SK-N-SH treated with all-trans-retinoic acid at 6 μM for 48 hours (cell line): ENCODE results near the gene MARCKSL1.
"Not testable (repeated sequence)": the region's sequence is repeated elsewhere in the genome, so short reads cannot be mapped to it uniquely, and the experiment has no call there.

Experiments
- ATAC-seq: fragments of 200-7000 bp; cut with Tn5 transposase; 3 replicates; pipeline ENCODE4 v1.9.1; 2020; ENCODE audit warnings: mild to moderate bottlenecking, moderate library complexity
- ARNTL ChIP-seq: fragments of 450-650 bp; formaldehyde crosslinking; IDR thresholded peaks from 2 replicates; pipeline ENCODE4 v1.5.0; 2020; ENCODE audit warnings: low read depth, mild to moderate bottlenecking, moderate library complexity, borderline replicate concordance
- BACH2 ChIP-seq: fragments of 250-450 bp; sonication (Bioruptor Pico); IDR thresholded peaks from 2 replicates; pipeline ENCODE4 v1.9.0; 2021; ENCODE audit warnings: mild to moderate bottlenecking, borderline replicate concordance
- CSDC2 ChIP-seq: fragments of 250-450 bp; sonication (Bioruptor Pico); IDR thresholded peaks from 2 replicates; pipeline ENCODE4 v1.5.0; 2020; ENCODE audit warnings: mild to moderate bottlenecking, moderate library complexity
- ESRRG ChIP-seq: fragments of 250-450 bp; sonication (Bioruptor Pico); IDR thresholded peaks from 2 replicates; pipeline ENCODE4 v1.6.1; 2021; ENCODE audit warnings: mild to moderate bottlenecking
- GLIS3 ChIP-seq: fragments of 250-450 bp; sonication (Bioruptor Pico); IDR thresholded peaks from 2 replicates; pipeline ENCODE4 v1.5.0; 2020; ENCODE audit warnings: mild to moderate bottlenecking, moderate library complexity
- ISL1 ChIP-seq: fragments of 250-450 bp; sonication (Bioruptor Pico); IDR thresholded peaks from 2 replicates; pipeline ENCODE4 v2.1.2; 2022; ENCODE audit warnings: mild to moderate bottlenecking, moderate library complexity
- OSR1 ChIP-seq: fragments of 250-450 bp; sonication (Bioruptor Pico); IDR thresholded peaks from 2 replicates; pipeline ENCODE4 v1.8.0; 2022; ENCODE audit warnings: moderate library complexity, mild to moderate bottlenecking, inconsistent platforms
- PPARA ChIP-seq: fragments of 250-450 bp; sonication (Bioruptor Pico); IDR thresholded peaks from 2 replicates; pipeline ENCODE4 v1.5.0; 2020; ENCODE audit warnings: mild to moderate bottlenecking, borderline replicate concordance
- RARB ChIP-seq: fragments of 250-450 bp; sonication (Bioruptor Pico); IDR thresholded peaks from 2 replicates; pipeline ENCODE4 v1.8.0; 2021; ENCODE audit warnings: mild to moderate bottlenecking, moderate library complexity
- SNAI2 ChIP-seq: fragments of 250-450 bp; sonication (Bioruptor Pico); IDR thresholded peaks from 2 replicates; pipeline ENCODE4 v1.5.0; 2020; ENCODE audit warnings: mild to moderate bottlenecking, moderate library complexity
- TCF4 ChIP-seq: fragments of 250-450 bp; sonication (Bioruptor Pico); IDR thresholded peaks from 2 replicates; pipeline ENCODE4 v1.8.0; 2021; ENCODE audit warnings: mild to moderate bottlenecking, moderate library complexity, borderline replicate concordance
- TOX ChIP-seq: fragments of 250-450 bp; sonication (Bioruptor Pico); IDR thresholded peaks from 2 replicates; pipeline ENCODE4 v1.8.0; 2021; ENCODE audit warnings: mild to moderate bottlenecking, moderate library complexity, borderline replicate concordance
- ZC3H10 ChIP-seq: fragments of 250-450 bp; sonication (Bioruptor Pico); IDR thresholded peaks from 2 replicates; pipeline ENCODE4 v1.5.1; 2021; ENCODE audit warnings: mild to moderate bottlenecking, moderate library complexity
- ZFP3 ChIP-seq: fragments of 250-450 bp; sonication (Bioruptor Pico); IDR thresholded peaks from 2 replicates; pipeline ENCODE4 v1.5.0; 2020; ENCODE audit warnings: mild to moderate bottlenecking, moderate library complexity
- ZFP30 ChIP-seq: fragments of 450-650 bp; formaldehyde crosslinking; IDR thresholded peaks from 2 replicates; pipeline ENCODE4 v1.5.0; 2022; ENCODE audit warnings: mild to moderate bottlenecking, moderate library complexity
- ZNF565 ChIP-seq: fragments of 450-650 bp; formaldehyde crosslinking; conservative IDR thresholded peaks from 2 replicates; pipeline ENCODE4 v1.5.0; 2020; ENCODE audit warnings: low read depth, mild to moderate bottlenecking, moderate library complexity
- ZNF70 ChIP-seq: fragments of 450-650 bp; formaldehyde crosslinking; IDR thresholded peaks from 2 replicates; pipeline ENCODE4 v1.5.0; 2020; ENCODE audit warnings: mild to moderate bottlenecking, moderate library complexity
- ZNF8 ChIP-seq: fragments of 450-650 bp; formaldehyde crosslinking; IDR thresholded peaks from 2 replicates; pipeline ENCODE4 v1.5.0; 2020; ENCODE audit warnings: mild to moderate bottlenecking, moderate library complexity
- TF ChIP-seq, protein P1 (sequence below): fragments of 250-450 bp; sonication (Bioruptor Pico); IDR thresholded peaks from 2 replicates; pipeline ENCODE4 v1.5.0; 2020; ENCODE audit warnings: mild to moderate bottlenecking, moderate library complexity
- TF ChIP-seq, protein P2 (sequence below): fragments of 250-450 bp; sonication (Bioruptor Pico); IDR thresholded peaks from 2 replicates; pipeline ENCODE4 v1.5.1; 2020; ENCODE audit warnings: low read depth, mild to moderate bottlenecking, moderate library complexity
- TF ChIP-seq, protein P3 (sequence below): fragments of 250-450 bp; sonication (Bioruptor Pico); IDR thresholded peaks from 2 replicates; pipeline ENCODE4 v1.8.0; 2020; ENCODE audit warnings: mild to moderate bottlenecking, moderate library complexity, borderline replicate concordance
- TF ChIP-seq, protein P4 (sequence below): fragments of 250-450 bp; sonication (Bioruptor Pico); IDR thresholded peaks from 2 replicates; pipeline ENCODE4 v1.5.1; 2021; ENCODE audit warnings: mild to moderate bottlenecking, moderate library complexity

MARCKSL1 gene

GRCh38 chr1:32358435-32358834 lies 22.4 kb upstream of the MARCKSL1 start (continued):
- TF ChIP-seq, protein P1, sequence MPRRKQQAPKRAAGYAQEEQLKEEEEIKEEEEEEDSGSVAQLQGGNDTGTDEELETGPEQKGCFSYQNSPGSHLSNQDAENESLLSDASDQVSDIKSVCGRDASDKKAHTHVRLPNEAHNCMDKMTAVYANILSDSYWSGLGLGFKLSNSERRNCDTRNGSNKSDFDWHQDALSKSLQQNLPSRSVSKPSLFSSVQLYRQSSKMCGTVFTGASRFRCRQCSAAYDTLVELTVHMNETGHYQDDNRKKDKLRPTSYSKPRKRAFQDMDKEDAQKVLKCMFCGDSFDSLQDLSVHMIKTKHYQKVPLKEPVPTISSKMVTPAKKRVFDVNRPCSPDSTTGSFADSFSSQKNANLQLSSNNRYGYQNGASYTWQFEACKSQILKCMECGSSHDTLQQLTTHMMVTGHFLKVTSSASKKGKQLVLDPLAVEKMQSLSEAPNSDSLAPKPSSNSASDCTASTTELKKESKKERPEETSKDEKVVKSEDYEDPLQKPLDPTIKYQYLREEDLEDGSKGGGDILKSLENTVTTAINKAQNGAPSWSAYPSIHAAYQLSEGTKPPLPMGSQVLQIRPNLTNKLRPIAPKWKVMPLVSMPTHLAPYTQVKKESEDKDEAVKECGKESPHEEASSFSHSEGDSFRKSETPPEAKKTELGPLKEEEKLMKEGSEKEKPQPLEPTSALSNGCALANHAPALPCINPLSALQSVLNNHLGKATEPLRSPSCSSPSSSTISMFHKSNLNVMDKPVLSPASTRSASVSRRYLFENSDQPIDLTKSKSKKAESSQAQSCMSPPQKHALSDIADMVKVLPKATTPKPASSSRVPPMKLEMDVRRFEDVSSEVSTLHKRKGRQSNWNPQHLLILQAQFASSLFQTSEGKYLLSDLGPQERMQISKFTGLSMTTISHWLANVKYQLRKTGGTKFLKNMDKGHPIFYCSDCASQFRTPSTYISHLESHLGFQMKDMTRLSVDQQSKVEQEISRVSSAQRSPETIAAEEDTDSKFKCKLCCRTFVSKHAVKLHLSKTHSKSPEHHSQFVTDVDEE (CRISPR knock-in tag) = no peak
- no peak for TF ChIP-seq ZNF8 (CRISPR knock-in tag)
- no peak for TF ChIP-seq BACH2 (CRISPR knock-in tag)
- TF ChIP-seq, protein P2, sequence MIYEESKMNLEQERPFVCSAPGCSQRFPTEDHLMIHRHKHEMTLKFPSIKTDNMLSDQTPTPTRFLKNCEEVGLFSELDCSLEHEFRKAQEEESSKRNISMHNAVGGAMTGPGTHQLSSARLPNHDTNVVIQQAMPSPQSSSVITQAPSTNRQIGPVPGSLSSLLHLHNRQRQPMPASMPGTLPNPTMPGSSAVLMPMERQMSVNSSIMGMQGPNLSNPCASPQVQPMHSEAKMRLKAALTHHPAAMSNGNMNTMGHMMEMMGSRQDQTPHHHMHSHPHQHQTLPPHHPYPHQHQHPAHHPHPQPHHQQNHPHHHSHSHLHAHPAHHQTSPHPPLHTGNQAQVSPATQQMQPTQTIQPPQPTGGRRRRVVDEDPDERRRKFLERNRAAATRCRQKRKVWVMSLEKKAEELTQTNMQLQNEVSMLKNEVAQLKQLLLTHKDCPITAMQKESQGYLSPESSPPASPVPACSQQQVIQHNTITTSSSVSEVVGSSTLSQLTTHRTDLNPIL = no peak
- TF ChIP-seq ISL1 = no peak
- no peak for TF ChIP-seq ZFP30 (CRISPR knock-in tag)
- no peak for TF ChIP-seq ESRRG (CRISPR knock-in tag)
- TF ChIP-seq GLIS3 (CRISPR knock-in tag) = no peak
- TF ChIP-seq ZFP3 (CRISPR knock-in tag) = no peak
- TF ChIP-seq OSR1 (CRISPR knock-in tag) = no peak

DNA sequence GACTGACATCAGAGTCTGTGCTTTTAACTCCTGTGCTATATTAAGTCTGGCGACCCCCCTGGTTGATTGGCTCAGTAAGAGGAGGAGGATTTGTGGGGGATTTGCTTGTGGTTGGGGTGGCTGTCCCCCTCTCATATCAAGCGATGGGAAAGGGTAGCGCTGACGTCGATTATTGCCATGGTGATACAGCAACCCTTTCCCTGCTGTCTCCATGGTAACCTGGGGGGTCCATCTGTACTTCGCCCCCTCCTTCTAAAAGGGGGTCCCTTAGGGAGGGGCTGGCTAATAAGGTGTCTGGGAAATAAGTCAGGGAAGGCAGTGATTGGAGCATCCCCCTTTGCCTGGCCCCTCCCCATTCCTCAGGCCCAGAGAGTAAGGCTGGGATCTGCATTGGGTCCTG lies 21.6 kb upstream of the MARCKSL1 start:
- TF ChIP-seq ZFP30 (CRISPR knock-in tag) (no peak), ARNTL (no peak), RARB (CRISPR knock-in tag) (no peak), CSDC2 (CRISPR knock-in tag) (no peak), TOX (CRISPR knock-in tag) (no peak), SNAI2 (CRISPR knock-in tag) (no peak), PPARA (no peak), OSR1 (CRISPR knock-in tag) (no peak), ZNF70 (CRISPR knock-in tag) (no peak), ZNF8 (CRISPR knock-in tag) (no peak), ISL1 (no peak), ESRRG (CRISPR knock-in tag) (no peak), ZC3H10 (no peak)
- TF ChIP-seq, protein P3, sequence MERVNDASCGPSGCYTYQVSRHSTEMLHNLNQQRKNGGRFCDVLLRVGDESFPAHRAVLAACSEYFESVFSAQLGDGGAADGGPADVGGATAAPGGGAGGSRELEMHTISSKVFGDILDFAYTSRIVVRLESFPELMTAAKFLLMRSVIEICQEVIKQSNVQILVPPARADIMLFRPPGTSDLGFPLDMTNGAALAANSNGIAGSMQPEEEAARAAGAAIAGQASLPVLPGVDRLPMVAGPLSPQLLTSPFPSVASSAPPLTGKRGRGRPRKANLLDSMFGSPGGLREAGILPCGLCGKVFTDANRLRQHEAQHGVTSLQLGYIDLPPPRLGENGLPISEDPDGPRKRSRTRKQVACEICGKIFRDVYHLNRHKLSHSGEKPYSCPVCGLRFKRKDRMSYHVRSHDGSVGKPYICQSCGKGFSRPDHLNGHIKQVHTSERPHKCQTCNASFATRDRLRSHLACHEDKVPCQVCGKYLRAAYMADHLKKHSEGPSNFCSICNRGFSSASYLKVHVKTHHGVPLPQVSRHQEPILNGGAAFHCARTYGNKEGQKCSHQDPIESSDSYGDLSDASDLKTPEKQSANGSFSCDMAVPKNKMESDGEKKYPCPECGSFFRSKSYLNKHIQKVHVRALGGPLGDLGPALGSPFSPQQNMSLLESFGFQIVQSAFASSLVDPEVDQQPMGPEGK (CRISPR knock-in tag) = no peak
- TF ChIP-seq, protein P2 = no peak
- TF ChIP-seq, protein P4, sequence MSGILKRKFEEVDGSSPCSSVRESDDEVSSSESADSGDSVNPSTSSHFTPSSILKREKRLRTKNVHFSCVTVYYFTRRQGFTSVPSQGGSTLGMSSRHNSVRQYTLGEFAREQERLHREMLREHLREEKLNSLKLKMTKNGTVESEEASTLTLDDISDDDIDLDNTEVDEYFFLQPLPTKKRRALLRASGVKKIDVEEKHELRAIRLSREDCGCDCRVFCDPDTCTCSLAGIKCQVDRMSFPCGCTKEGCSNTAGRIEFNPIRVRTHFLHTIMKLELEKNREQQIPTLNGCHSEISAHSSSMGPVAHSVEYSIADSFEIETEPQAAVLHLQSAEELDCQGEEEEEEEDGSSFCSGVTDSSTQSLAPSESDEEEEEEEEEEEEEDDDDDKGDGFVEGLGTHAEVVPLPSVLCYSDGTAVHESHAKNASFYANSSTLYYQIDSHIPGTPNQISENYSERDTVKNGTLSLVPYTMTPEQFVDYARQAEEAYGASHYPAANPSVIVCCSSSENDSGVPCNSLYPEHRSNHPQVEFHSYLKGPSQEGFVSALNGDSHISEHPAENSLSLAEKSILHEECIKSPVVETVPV (CRISPR knock-in tag) = no peak
- ATAC-seq = no peak

DNA sequence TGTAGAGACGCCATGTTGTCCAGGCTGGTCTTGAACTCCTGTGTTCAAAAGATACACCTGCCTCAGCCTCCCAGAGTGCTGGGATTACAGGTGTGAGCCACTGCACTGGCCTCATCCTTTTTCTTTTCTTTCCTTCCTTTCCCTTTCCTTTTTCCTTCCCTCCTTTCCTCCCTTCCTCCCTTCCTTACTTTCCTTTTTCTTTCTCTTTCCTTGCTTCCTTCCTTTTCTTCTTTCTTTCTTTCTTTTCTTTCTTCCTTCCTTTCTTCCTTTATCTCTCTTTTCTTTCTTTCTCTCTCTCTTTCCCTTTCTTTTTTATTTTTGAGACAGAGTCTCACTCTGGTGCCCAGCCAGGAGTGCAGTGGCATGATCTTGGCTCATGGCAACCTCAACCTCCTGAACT lies 20.4 kb upstream of the MARCKSL1 start:
- no peak for ATAC-seq
- TF ChIP-seq, protein P3 (CRISPR knock-in tag) = no peak
- TF ChIP-seq SNAI2 (CRISPR knock-in tag) (no peak), TOX (CRISPR knock-in tag) (no peak), ZC3H10 (no peak), BACH2 (CRISPR knock-in tag) (no peak), ZNF565 (CRISPR knock-in tag) (no peak), CSDC2 (CRISPR knock-in tag) (no peak), RARB (CRISPR knock-in tag) (no peak), TCF4 (CRISPR knock-in tag) (no peak)

DNA sequence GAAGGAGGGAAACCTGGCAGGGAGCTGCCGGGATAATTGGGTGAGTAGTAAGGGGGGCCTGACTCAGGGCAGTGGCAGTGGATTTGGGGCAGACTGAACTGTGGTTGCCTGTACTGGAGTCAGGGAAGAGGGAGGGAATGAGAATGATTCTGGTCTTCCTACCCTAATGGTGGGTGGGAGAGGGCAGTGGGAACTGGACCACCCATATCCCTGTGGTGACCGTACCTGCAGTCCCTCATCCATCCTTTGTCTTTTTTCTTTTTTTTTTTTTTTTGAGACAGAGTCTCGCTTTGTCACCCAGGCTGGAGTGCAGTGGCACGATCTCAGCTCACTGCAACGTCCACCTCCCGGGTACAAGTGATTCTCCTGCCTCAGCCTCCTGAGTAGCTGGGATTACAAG lies 19.7 kb upstream of the MARCKSL1 start:
- not testable (repeated sequence) for ATAC-seq
